ENCODE results near the gene COLEC11.
A peak's percentile ranks its signal among the peaks of the same experiment; 100 is the strongest.

Gene COLEC11

DNA sequence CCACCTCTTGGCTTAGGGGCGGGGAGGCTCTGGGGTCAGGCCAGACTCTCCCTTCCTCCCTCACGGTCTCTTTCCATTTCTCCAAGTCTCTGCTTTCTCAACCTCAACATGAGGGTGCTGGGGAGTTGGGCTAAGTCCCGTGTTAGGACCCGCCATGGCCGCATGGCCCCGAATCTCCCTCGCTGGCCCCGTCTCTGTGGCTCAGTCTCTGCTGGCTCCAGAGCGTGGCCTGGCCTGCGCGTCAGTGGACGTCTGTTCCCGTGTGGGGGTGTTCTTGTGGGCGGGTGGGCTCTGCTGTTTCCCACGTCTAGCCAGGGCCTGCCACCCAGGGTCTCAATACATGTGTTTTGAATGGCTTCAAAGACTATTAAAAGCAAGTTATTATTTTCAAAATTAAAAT is 75.5 kb downstream of the COLEC11 start:
- no peak for DNase-seq

GRCh38 chr2:3670941-3671340 is 76.0 kb downstream of the COLEC11 start:
- DNase-seq = no peak

DNA sequence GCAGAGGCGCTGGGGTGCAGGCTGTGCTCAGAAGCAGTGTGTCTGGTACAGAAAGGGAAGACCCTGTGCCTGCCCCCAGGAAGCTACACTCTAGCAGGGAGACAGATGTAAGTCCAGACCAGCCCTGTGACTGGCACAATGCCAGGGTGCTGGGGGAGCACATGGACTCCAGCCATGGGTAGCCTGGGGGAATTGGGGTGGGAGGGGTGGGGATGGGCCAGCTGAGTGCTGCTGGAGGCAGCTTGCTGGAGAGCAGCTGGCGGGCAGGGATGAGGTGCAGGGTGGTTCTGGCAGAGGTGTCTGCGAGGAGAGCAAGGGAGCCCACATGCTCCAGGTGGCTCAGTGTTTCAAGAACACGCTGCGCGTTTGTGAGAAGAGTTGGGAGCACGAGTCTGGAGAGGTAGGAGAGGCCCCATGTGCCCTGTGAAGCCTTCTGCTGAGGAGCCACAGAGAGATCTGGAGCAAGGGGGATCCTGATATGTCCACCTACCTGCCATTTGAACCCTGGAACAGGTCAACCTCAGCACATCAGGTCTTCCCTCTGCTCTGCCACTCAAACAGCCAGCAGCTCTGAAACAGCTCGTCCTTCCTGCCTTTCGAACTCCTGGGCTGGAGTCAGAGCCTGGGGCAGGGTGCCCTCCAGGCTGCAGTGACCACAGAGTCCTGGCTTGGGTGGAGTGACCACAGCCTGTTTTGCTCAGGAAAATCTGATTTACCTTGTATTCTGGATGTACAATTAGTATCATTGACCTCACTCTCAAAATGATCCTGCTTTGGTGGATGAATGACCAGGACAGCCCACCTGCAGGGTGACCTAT is 78.2 kb downstream of the COLEC11 start:
- peak in 1 of 56 donors; percentile 14 for DNase-seq

GRCh38 chr2:3674066-3674845 is 79.3 kb downstream of the COLEC11 start:
- DNase-seq = no peak

DNA sequence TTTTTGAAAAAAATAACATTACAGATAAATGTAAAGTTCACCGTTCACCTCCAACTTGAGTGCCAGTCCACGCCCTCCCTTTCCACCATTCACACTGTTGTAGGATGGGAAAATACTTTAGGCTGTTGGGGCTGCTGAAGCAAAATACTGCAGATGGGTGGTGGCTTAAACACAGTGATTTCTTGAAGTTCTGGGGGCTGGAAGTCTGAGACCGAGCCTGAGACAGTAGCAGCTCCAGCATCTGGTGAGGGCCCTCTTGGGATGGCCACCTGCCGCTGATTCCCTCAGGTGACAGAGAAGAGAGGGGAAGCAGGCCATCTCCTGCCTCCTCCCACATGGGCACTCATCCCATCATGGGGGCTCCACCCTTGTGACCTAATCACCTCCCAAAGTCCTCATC is 80.8 kb downstream of the COLEC11 start:
- DNase-seq = no peak

DNA sequence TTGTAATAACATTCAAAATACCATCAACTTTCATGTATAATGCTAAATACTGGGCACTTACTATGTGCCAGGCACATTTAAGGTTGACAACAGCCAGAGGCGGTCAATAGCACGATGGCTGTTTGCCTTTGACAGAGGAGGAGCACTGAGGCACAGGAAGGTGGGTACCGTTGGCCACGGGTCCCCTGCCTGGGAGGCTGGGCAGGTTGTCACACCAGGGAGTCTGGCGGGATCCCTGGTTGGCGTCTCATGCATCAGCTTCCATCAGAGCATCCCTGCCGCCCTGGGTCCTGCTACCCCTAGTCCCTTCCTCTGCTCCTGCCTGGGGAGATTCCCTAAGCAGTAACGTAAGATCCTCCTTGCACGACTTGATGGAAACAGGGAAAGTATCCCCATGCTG is 82.5 kb downstream of the COLEC11 start:
- DNase-seq = no peak

GRCh38 chr2:3678212-3678611 is 83.3 kb downstream of the COLEC11 start:
- DNase-seq = no peak

DNA sequence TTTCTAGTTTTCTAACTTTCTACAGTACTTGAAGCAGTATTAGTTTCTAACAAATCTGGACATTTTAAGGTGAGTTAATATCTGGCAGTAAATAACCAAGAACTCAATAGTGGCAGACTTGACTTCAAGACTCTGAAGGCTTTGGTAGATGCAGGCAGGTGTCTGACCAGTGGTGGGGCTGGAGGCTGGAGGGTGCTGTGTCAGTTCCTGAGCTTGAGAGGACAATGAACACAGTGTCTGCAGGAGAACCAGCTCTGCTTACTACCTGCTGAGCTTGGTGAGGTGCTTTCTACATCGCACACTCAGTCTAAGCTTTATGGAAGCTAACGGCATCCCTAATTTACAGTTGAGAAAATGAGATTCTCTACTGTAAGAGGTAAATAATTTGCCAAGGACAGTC is 84.3 kb downstream of the COLEC11 start:
- no peak for DNase-seq

DNA sequence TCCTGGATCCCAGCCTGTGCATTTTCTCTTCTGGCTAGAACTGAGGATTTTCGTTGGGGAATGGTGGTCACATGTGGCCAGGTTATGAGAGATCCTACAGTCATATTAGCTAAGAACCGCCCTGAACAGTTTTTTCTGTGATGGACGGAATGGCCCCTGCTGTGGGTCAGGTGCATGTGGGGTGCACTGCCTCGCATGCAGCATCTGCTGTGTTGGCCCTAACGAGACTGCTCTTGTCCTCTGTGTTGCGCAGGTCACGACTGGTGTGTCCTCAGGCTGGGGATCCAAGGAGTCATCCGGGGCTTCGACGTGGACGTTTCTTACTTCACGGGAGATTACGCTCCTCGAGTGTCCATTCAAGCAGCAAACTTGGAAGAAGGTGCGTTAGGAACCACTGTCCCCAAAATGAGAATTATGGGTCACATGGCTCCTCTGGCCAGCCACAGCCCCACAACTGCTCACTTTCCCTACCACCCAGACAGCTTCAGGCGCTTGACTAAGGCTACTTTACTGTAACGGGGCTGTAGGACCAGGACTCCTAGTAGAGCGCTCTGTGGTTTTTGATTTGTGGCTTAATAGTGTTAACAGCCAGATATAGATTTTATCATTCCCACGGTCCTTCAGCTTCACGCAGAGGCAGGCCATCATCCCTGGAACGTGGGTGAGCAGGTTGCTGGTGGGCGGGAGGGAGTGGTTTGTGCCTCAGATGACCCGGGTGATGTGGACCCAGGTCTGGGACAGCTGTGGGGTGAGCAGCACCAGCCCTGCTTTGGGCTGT is 84.9 kb downstream of the COLEC11 start:
- DNase-seq = no peak

- no peak for DNase-seq
These were observed 85.8 kb downstream of the COLEC11 start for GRCh38 chr2:3680548-3681345.

- DNase-seq = no peak
These were observed 86.7 kb downstream of the COLEC11 start for GRCh38 chr2:3681625-3682024.

GRCh38 chr2:3682811-3683210 is 87.9 kb downstream of the COLEC11 start:
- no peak for DNase-seq

DNA sequence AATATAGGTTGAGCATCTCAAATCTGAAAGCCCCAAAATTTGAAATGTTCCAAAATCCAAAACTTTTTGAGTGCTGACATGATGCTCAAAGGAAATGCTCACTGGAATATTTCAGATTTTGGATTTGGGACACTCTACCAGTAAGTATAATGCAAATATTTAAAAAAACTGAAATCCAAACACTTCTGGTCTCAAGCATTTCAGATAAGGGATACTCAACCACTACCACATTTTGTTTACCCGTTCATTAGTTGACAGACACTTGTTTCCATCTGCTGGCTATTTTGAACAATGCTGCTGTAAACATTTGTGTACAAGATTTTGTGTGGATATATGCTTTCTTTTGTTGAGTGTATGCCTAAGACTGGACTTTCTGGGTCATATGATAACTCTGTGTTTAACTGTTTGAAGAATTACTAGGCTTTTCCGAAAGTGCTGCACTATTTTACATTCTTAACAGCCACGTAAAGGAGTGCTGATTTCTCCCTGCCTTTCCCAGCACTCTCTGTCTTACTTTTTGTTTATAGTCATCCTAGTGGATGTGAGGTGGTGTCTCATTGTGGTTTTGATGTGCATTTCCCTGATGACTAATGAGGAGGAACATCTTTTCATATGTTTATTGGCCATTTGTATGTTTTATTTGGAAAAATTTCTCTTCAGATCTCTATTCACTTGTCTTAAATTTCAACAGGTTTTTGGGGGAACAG is 89.0 kb downstream of the COLEC11 start:
- no peak for DNase-seq

GRCh38 chr2:3689998-3690748 is 95.3 kb downstream of the COLEC11 start:
- no peak for DNase-seq

GRCh38 chr2:3692375-3692774 is 97.5 kb downstream of the COLEC11 start:
- no peak for DNase-seq
